GM18505 (cell line): ENCODE measurements around the gene PRG2.
"Not testable (repeated sequence)": the region's sequence is repeated elsewhere in the genome, so short reads cannot be mapped to it uniquely, and the experiment has no call there.

Experiments
- ATAC-seq: cut with Tn5 transposase; IDR thresholded peaks from one replicate; pipeline ENCODE4 v1.9.1; 2021; ENCODE audit not compliant: unreplicated experiment
- POLR2A ChIP-seq: IDR thresholded peaks from 4 replicates; pipeline ENCODE4 v1.6.1; 2011; ENCODE audit warnings: borderline replicate concordance; ENCODE audit not compliant: insufficient read depth, insufficient read length; ENCODE audit errors: extremely low read depth

PRG2 gene

GRCh38 chr11:57363131-57364080 is 27.0 kb downstream of the PRG2 start:
- no peak for TF ChIP-seq POLR2A
- ATAC-seq: no peak

- ATAC-seq: no peak
- TF ChIP-seq POLR2A: no peak
Measured at GRCh38 chr11:57361926-57362325, 28.5 kb downstream of the PRG2 start.

- not testable (repeated sequence) for ATAC-seq
Measured at GRCh38 chr11:57361420-57361819, 29.0 kb downstream of the PRG2 start.

GRCh38 chr11:57360991-57361390 is 29.5 kb downstream of the PRG2 start:
- no peak for ATAC-seq

GRCh38 chr11:57359896-57360690 is 30.4 kb downstream of the PRG2 start:
- TF ChIP-seq POLR2A: no peak
- no peak for ATAC-seq

More at GRCh38 chr11:57360991-57361390, 29.5 kb downstream of the PRG2 start:
- no peak for TF ChIP-seq POLR2A

- no peak for ATAC-seq
- no peak for TF ChIP-seq POLR2A
Measured at GRCh38 chr11:57359396-57359795, 31.1 kb downstream of the PRG2 start.

GRCh38 chr11:57358991-57359390 is 31.5 kb downstream of the PRG2 start:
- no peak for ATAC-seq
- TF ChIP-seq POLR2A: no peak

GRCh38 chr11:57358543-57358961 is 31.9 kb downstream of the PRG2 start:
- TF ChIP-seq POLR2A: no peak
- ATAC-seq: no peak

- no peak for ATAC-seq
- no peak for TF ChIP-seq POLR2A
Measured at GRCh38 chr11:57357856-57358255, 32.6 kb downstream of the PRG2 start.

GRCh38 chr11:57357310-57357709 is 33.1 kb downstream of the PRG2 start:
- no peak for TF ChIP-seq POLR2A
- no peak for ATAC-seq

GRCh38 chr11:57356268-57356667 is 34.2 kb downstream of the PRG2 start:
- no peak for TF ChIP-seq POLR2A
- ATAC-seq: no peak

- ATAC-seq: no peak
- TF ChIP-seq POLR2A: no peak
Measured at GRCh38 chr11:57354699-57355098, 35.8 kb downstream of the PRG2 start.

- no peak for ATAC-seq
Measured at GRCh38 chr11:57353852-57354251, 36.6 kb downstream of the PRG2 start.

GRCh38 chr11:57353446-57353845 is 37.0 kb downstream of the PRG2 start:
- TF ChIP-seq POLR2A: no peak
- no peak for ATAC-seq

More at GRCh38 chr11:57353852-57354251, 36.6 kb downstream of the PRG2 start:
- no peak for TF ChIP-seq POLR2A

GRCh38 chr11:57353036-57353435 is 37.4 kb downstream of the PRG2 start:
- TF ChIP-seq POLR2A: no peak

More at GRCh38 chr11:57353036-57353435, 37.4 kb downstream of the PRG2 start:
- ATAC-seq: no peak
